MM.1S (cell line): ENCODE results near the gene PRELID2.

Experiments
- DNase-seq: peaks from one replicate; pipeline ENCODE4 v3.0.0-alpha.2; 2015
- H2AFZ ChIP-seq: fragments of 300-600 bp; sonication (generic); 2 replicates; pipeline ENCODE4 v1.6.0; 2016; ENCODE audit warnings: antibody characterized with exemption, low read length
- H3F3A ChIP-seq: fragments of 300-600 bp; sonication (generic); 2 replicates; pipeline ENCODE4 v1.6.1; 2016; ENCODE audit warnings: mild to moderate bottlenecking, antibody characterized with exemption, low read length, moderate library complexity, mixed read lengths; ENCODE audit not compliant: insufficient read depth
- H3K27ac ChIP-seq: fragments of 300-600 bp; sonication (generic); 2 replicates; pipeline ENCODE4 v1.5.1; 2016; ENCODE audit warnings: mild to moderate bottlenecking, low read length
- H3K27me3 ChIP-seq: fragments of 300-600 bp; sonication (generic); replicated peaks from 2 replicates; pipeline ENCODE4 v1.6.0; 2016; ENCODE audit warnings: low read length; ENCODE audit not compliant: insufficient read depth
- H3K36me3 ChIP-seq: fragments of 300-600 bp; sonication (generic); replicated peaks from 2 replicates; pipeline ENCODE4 v1.6.1; 2016; ENCODE audit warnings: mild to moderate bottlenecking, low read length, mixed read lengths; ENCODE audit not compliant: insufficient read depth
- H3K4me1 ChIP-seq: fragments of 300-600 bp; sonication (generic); 2 replicates; pipeline ENCODE4 v1.6.1; 2016; ENCODE audit warnings: low read length, mixed read lengths
- H3K4me2 ChIP-seq: fragments of 300-600 bp; sonication (generic); 2 replicates; pipeline ENCODE4 v1.6.0; 2016; ENCODE audit warnings: low read depth, low read length
- H3K4me3 ChIP-seq: fragments of 300-600 bp; sonication (generic); 2 replicates; pipeline ENCODE4 v1.5.1; 2016; ENCODE audit warnings: low read length, mixed read lengths
- H3K79me2 ChIP-seq: fragments of 300-600 bp; sonication (generic); 2 replicates; pipeline ENCODE4 v1.6.1; 2016; ENCODE audit warnings: mixed run types, low read length, mixed read lengths
- H3K9ac ChIP-seq: fragments of 300-600 bp; sonication (generic); 2 replicates; pipeline ENCODE4 v1.6.1; 2016; ENCODE audit warnings: low read length, mixed read lengths
- H3K9me2 ChIP-seq: fragments of 300-600 bp; sonication (generic); replicated peaks from 2 replicates; pipeline ENCODE4 v1.6.1; 2016; ENCODE audit warnings: mild to moderate bottlenecking, low read length, mixed read lengths; ENCODE audit not compliant: insufficient read depth
- H3K9me3 ChIP-seq: fragments of 300-600 bp; sonication (generic); replicated peaks from 2 replicates; pipeline ENCODE4 v1.6.1; 2016; ENCODE audit warnings: mild to moderate bottlenecking, low read length, mixed read lengths; ENCODE audit not compliant: insufficient read depth
- H4K20me1 ChIP-seq: fragments of 300-600 bp; sonication (generic); 2 replicates; pipeline ENCODE4 v1.6.1; 2016; ENCODE audit warnings: mild to moderate bottlenecking, low read length, moderate library complexity, mixed read lengths; ENCODE audit not compliant: insufficient read depth
- CTCF ChIP-seq: fragments of 300-600 bp; sonication (generic); IDR thresholded peaks from 2 replicates; pipeline ENCODE4 v1.5.1; 2016; ENCODE audit warnings: antibody characterized with exemption, low read length, mixed read lengths
- EZH2 ChIP-seq: fragments of 300-600 bp; sonication (generic); optimal IDR thresholded peaks from 2 replicates; pipeline ENCODE3; 2017; ENCODE audit warnings: low read depth, mild to moderate bottlenecking, antibody characterized with exemption, low read length, mixed read lengths
- EZH2phosphoT487 ChIP-seq: fragments of 300-600 bp; sonication (generic); IDR thresholded peaks from 2 replicates; pipeline ENCODE4 v1.6.1; 2018; ENCODE audit warnings: antibody characterized with exemption, low read length

The PRELID2 gene

DNA sequence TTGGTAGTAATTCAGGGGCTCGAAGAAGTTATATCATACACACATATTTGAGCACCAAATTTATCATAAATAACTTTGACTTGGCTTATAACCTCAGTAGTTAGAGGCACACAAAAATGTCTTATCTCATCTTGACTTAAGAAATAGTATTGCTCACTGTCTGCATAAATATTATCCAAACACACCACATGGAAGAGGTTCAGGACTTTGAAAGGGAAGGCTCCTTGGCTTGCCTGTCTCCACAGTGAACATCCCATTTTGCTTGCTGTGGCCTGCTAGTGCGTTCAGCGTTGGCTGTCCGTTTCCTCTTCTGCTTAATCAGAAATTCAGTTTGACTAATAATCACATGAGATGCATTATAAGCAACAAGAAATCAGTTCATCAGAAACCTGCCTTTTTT, 23.8 kb upstream of the PRELID2 start:
- no peaks in the 10 kb centered on the region for H3K79me2 ChIP-seq
- H2AFZ ChIP-seq, result no peak overlapping the region
- TF ChIP-seq EZH2phosphoT487 (no peak), CTCF (no peak), EZH2 (no peak)
- H4K20me1 ChIP-seq, result no peaks in the 10 kb centered on the region
- no peaks in the 10 kb centered on the region for H3K4me1 ChIP-seq
- H3K36me3 ChIP-seq, result no peaks in the 10 kb centered on the region
- no peaks in the 10 kb centered on the region for H3K9me2 ChIP-seq
- H3K4me2 ChIP-seq, result no peak overlapping the region
- H3K27me3 ChIP-seq, result no peaks in the 10 kb centered on the region
- no peak overlapping the region for H3K9ac ChIP-seq
- no peak for DNase-seq
- H3K9me3 ChIP-seq, result no peaks in the 10 kb centered on the region
- H3K4me3 ChIP-seq, result no peak overlapping the region
- H3K27ac ChIP-seq, result no peak overlapping the region
- H3F3A ChIP-seq, result no peaks in the 10 kb centered on the region

GRCh38 chr5:145856285-145856818, 21.2 kb upstream of the PRELID2 start:
- Histone ChIP-seq H3K9me2 (no peaks in the 10 kb centered on the region), H3K36me3 (no peaks in the 10 kb centered on the region), H3K4me2 (no peak overlapping the region), H3K27ac (no peak overlapping the region), H3K4me1 (no peaks in the 10 kb centered on the region), H3K27me3 (no peaks in the 10 kb centered on the region), H4K20me1 (no peaks in the 10 kb centered on the region), H3F3A (no peaks in the 10 kb centered on the region), H2AFZ (no peak overlapping the region), H3K4me3 (no peak overlapping the region), H3K9me3 (no peaks in the 10 kb centered on the region), H3K9ac (no peak overlapping the region), H3K79me2 (no peaks in the 10 kb centered on the region)
- no peak for DNase-seq
- no peak for TF ChIP-seq EZH2phosphoT487
- TF ChIP-seq EZH2, result no peak
- TF ChIP-seq CTCF, result no peak

DNA sequence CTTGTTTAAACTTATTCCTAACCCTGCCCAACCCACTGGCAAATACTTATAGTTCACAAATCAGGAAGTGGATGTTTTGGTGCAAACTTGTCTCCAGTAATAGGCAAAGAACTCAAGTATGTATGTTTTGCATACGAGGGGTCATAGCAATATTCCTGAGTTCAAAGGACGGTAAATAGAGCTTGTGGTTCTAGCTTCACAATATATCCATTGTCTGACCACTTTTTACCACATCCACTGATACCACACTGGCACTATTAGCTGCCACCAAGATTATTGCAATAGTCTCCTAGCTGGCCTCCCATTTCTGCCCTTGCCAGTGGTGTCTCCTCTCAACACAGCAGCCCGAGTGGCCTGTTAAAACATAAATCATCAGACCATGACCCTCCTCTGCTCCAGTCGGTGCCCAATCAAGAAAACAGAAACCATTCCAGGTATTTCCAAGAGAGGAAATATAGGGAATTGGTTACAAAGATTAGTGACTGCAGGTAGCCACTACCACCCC, 20.7 kb upstream of the PRELID2 start:
- H3K9me3 ChIP-seq, result no peaks in the 10 kb centered on the region
- H3K79me2 ChIP-seq, result no peaks in the 10 kb centered on the region
- no peak overlapping the region for H3K27ac ChIP-seq
- H3K9ac ChIP-seq, result no peak overlapping the region
- H3K4me3 ChIP-seq, result no peak overlapping the region
- no peak overlapping the region for H2AFZ ChIP-seq
- no peaks in the 10 kb centered on the region for H4K20me1 ChIP-seq
- no peaks in the 10 kb centered on the region for H3K9me2 ChIP-seq
- no peaks in the 10 kb centered on the region for H3K27me3 ChIP-seq
- no peaks in the 10 kb centered on the region for H3K36me3 ChIP-seq
- DNase-seq, result no peak
- no peak for TF ChIP-seq EZH2phosphoT487
- no peak for TF ChIP-seq CTCF
- no peak for TF ChIP-seq EZH2
- H3K4me1 ChIP-seq, result no peaks in the 10 kb centered on the region
- no peaks in the 10 kb centered on the region for H3F3A ChIP-seq
- no peak overlapping the region for H3K4me2 ChIP-seq
